ENCODE measurements around the gene NOTUM.

Gene NOTUM

DNA sequence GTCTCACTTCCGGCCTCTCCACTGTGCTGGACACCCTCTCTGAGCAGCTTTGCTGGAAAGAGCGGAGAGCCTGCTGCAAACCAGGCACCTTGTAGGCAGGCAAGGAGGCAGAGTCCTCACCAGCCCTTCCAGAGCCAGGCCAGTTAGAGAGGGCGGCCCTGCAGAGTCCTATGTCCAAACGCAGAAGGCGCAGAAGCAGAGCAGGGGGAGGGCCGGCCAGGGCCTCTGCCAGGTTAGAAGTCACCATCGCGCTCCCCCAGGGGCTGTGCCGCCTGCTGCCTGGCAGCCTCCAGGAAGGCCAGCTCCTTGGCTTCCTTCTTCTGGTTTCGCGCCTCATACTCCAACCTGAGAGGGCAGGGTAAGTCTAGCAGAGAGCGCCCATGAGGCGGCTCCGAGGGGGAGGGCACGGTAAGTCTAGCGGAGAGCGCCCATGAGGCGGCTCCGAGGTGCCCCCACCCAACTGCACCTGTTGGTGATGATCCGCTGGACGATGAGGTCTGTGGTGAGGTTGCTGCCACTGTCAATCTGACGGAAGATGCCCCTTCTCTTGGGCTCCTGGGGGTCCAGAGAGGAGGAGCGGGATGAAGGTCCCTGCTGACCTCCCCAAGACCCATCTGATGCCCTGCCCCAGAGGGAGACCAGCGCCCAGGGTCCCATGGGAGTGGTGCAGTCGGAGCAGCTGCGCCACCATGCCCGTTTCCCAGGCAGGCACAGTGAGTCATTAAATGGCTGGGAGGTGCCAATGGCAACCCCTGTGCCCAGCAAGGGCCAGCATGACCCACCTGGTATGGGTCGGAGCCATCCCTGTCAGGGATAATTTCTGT is 56.2 kb downstream of the NOTUM start:
- peaks cover 23% of the 10 kb centered on the region for H3K27me3 Mint-ChIP-seq (ENCODE audit: low read depth, poor library complexity)
- H3K27ac Mint-ChIP-seq = no peak overlapping the region
- peaks cover 10% of the 10 kb centered on the region for H3K4me1 Mint-ChIP-seq
- DNase-seq = no peak
- TF ChIP-seq, protein P1, sequence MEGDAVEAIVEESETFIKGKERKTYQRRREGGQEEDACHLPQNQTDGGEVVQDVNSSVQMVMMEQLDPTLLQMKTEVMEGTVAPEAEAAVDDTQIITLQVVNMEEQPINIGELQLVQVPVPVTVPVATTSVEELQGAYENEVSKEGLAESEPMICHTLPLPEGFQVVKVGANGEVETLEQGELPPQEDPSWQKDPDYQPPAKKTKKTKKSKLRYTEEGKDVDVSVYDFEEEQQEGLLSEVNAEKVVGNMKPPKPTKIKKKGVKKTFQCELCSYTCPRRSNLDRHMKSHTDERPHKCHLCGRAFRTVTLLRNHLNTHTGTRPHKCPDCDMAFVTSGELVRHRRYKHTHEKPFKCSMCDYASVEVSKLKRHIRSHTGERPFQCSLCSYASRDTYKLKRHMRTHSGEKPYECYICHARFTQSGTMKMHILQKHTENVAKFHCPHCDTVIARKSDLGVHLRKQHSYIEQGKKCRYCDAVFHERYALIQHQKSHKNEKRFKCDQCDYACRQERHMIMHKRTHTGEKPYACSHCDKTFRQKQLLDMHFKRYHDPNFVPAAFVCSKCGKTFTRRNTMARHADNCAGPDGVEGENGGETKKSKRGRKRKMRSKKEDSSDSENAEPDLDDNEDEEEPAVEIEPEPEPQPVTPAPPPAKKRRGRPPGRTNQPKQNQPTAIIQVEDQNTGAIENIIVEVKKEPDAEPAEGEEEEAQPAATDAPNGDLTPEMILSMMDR (IDR thresholded peaks at IDR 0.05) = no peak
- no peak overlapping the region for H3K4me3 Mint-ChIP-seq
- peaks cover 14% of the 10 kb centered on the region for H3K36me3 Mint-ChIP-seq (ENCODE audit: low read depth)
- no peaks in the 10 kb centered on the region for H3K9me3 Mint-ChIP-seq

DNA sequence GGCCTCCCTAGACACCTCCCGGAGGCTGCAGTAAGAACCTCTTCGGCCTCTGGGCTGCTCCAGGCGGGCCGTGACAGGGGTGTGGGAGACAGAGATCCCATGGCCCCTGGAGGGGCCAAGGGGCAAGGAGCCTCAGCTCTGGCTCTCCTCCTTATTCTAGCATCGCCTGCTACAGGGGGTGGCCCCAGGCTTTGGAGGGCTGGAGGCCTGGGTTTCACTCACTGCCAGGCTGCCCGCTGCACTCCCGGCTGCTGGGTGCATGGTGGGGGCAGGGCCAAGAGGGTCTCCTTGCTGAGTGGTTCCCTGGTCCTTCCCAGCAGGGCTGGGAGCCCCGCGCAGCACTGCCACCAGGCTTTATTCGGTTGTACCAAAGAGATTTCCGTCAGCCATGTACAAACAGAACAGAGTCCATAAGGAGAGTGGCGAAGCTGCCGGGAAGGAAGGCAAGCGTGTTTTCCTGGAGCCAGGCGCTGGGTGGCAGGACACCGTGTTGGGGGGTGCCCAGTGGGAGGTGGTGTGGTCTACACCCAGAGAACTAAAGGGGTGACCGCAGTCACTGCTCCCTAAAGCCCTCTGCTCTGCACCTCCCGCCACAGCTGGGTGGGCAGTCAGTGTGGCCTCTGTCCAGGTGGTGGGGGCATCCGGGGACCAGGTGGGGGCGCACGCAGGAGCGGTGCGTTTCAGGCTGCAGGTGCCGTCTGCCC is 56.9 kb downstream of the NOTUM start:
- Mint-ChIP-seq H3K4me1 (peaks cover 8% of the 10 kb centered on the region), H3K9me3 (no peaks in the 10 kb centered on the region), H3K36me3 (ENCODE audit: low read depth) (peaks cover 15% of the 10 kb centered on the region), H3K27me3 (ENCODE audit: low read depth, poor library complexity) (peaks cover 23% of the 10 kb centered on the region), H3K4me3 (no peak overlapping the region), H3K27ac (no peak overlapping the region)
- DNase-seq = no peak
- TF ChIP-seq, protein P1 (IDR thresholded peaks at IDR 0.05) = no peak

DNA sequence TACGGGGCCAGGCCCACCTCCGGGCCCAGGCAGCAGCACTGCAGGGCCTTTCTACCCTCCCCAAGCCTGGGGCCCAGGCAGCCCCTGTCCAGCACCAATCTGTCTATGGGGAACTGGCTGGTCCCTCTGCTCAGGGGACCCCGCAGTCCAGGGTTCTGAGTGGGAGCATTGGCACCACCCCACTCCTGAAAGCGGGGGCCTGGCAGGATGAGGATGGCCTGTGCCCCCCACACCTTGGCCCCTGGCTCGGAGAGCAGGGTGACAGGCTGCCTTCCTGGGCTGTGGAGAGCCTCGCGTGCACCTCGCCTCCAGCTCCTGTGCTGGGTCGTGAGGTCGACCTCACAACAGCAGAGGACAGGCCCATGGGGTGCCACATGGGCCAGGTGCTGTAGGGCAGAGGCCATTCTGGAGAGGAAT is 57.6 kb downstream of the NOTUM start:
- TF ChIP-seq, protein P1 (IDR thresholded peaks at IDR 0.05) = no peak
- no peak for DNase-seq
- H3K4me1 Mint-ChIP-seq = peaks cover 8% of the 10 kb centered on the region
- peak overlapping the region; percentile 36 for H3K27ac Mint-ChIP-seq
- peaks cover 23% of the 10 kb centered on the region for H3K27me3 Mint-ChIP-seq (ENCODE audit: low read depth, poor library complexity)
- H3K9me3 Mint-ChIP-seq = no peaks in the 10 kb centered on the region
- H3K36me3 Mint-ChIP-seq (ENCODE audit: low read depth) = peaks cover 17% of the 10 kb centered on the region
- no peak overlapping the region for H3K4me3 Mint-ChIP-seq

DNA sequence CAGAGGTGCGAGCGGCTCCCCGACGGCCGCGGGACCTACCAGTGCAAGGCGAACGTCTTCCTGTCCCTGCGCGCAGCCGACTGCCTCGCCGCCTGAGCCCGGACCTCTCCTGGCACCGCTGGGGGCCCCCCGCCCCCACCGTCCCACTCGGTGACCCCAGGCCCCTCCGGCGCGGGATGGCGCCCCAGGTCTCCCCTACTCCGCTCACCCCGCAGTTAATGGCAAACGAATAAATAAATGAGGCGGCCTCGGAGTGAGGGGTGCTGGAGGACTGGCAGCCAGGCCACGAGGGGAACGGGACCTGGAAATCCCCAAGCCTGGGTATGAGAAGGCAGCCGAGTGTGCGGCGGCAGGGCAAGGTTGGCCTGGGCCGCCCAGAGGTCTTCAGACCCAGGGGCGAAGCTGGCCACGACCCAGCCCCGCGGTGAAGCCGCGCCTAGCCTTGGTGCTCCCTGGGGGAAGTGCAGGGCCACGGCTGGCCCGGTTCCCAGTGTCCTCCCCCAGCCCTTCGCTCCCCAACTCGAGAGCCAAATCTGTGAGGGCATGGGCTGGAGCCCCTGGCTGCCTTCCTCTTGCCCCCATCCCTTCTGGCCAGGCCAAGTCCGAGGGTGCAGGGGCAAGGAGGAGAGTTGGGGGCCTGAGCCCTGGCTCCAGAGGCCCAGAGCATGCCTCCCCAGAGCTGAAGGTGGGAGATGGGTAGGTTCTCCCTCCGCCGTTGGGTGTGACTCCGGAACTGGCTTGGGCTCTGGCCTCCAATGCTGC is 58.2 kb downstream of the NOTUM start:
- TF ChIP-seq, protein P1 (IDR thresholded peaks at IDR 0.05) = no peak
- Mint-ChIP-seq H3K4me3 (no peak overlapping the region), H3K27me3 (ENCODE audit: low read depth, poor library complexity) (peaks cover 23% of the 10 kb centered on the region), H3K36me3 (ENCODE audit: low read depth) (peaks cover 23% of the 10 kb centered on the region), H3K4me1 (peaks cover 8% of the 10 kb centered on the region), H3K27ac (no peak overlapping the region), H3K9me3 (no peaks in the 10 kb centered on the region)
- DNase-seq = no peak
